ENCODE results near the gene AHSA1.

DNA sequence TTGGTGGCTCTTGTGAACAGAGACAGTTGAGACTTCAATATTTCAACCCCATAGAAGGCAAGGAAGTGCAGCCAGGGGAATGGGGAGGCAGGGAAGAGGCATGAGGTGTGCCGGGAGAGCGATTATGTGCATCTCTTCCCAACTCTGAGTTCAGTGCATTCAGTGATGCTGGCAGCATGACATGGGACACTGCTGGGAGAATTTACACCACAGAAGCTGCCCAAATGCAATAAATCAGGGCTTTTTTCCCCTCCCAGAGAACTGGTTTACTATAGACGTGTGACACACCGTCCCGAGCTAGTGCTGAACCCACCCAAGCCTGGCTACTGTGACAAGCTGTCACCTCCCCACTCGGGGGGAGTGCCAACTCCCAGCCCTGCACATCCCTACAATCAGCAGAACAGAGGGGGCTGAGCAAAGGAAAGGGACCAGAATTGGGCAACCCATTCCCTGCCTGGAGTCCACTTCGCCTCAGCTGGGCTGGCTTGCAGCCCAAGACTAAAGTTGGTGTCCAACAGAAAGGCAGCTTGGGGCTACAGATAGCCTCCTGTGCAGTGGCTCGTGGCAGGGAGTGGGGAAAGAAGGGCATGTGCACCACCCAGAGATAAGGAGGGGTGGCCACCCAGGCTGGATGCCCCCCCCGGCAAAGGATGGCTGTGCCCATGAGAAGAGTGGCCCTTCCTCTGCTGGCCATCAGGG, 16.7 kb downstream of the AHSA1 start:
- TF ChIP-seq, protein P1, sequence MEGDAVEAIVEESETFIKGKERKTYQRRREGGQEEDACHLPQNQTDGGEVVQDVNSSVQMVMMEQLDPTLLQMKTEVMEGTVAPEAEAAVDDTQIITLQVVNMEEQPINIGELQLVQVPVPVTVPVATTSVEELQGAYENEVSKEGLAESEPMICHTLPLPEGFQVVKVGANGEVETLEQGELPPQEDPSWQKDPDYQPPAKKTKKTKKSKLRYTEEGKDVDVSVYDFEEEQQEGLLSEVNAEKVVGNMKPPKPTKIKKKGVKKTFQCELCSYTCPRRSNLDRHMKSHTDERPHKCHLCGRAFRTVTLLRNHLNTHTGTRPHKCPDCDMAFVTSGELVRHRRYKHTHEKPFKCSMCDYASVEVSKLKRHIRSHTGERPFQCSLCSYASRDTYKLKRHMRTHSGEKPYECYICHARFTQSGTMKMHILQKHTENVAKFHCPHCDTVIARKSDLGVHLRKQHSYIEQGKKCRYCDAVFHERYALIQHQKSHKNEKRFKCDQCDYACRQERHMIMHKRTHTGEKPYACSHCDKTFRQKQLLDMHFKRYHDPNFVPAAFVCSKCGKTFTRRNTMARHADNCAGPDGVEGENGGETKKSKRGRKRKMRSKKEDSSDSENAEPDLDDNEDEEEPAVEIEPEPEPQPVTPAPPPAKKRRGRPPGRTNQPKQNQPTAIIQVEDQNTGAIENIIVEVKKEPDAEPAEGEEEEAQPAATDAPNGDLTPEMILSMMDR (conservative IDR thresholded peaks at IDR 0.05; ENCODE audit: low read depth in 2 of 2) = no peak
- TF ChIP-seq EZH2 (IDR thresholded peaks at IDR 0.05; ENCODE audit: low read depth, unreplicated experiment) (no peak), REST (IDR thresholded peaks at IDR 0.05; ENCODE audit: unreplicated experiment) (no peak), ZNF114 (CRISPR knock-in tag; IDR thresholded peaks at IDR 0.05) (no peak), POLR2AphosphoS5 (IDR thresholded peaks at IDR 0.05; ENCODE audit: low read depth) (no peak), EZH2phosphoT487 (IDR thresholded peaks at IDR 0.05; ENCODE audit: unreplicated experiment) (no peak), CREB1 (CRISPR knock-in tag; IDR thresholded peaks at IDR 0.05; ENCODE audit: low read depth) (no peak), JUNB (IDR thresholded peaks at IDR 0.05; ENCODE audit: unreplicated experiment) (no peak), STAT1 (IDR thresholded peaks at IDR 0.05; ENCODE audit: unreplicated experiment) (no peak), ZNF331 (CRISPR knock-in tag; IDR thresholded peaks at IDR 0.05; ENCODE audit: low read depth) (no peak), NANOG (IDR thresholded peaks at IDR 0.05; ENCODE audit: borderline replicate concordance) (no peak), ZNF462 (CRISPR knock-in tag; IDR thresholded peaks at IDR 0.05) (no peak)
- TF ChIP-seq, protein P2, sequence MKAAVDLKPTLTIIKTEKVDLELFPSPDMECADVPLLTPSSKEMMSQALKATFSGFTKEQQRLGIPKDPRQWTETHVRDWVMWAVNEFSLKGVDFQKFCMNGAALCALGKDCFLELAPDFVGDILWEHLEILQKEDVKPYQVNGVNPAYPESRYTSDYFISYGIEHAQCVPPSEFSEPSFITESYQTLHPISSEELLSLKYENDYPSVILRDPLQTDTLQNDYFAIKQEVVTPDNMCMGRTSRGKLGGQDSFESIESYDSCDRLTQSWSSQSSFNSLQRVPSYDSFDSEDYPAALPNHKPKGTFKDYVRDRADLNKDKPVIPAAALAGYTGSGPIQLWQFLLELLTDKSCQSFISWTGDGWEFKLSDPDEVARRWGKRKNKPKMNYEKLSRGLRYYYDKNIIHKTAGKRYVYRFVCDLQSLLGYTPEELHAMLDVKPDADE (IDR thresholded peaks at IDR 0.05) = no peak
